GM12872 (cell line): ENCODE data around the gene SLC39A11.

ENCODE experiments used
- TF ChIP-seq, protein P1 (sequence below): IDR thresholded peaks from 3 replicates; pipeline ENCODE4 v1.5.1; 2011; ENCODE audit warnings: low read depth, mild to moderate bottlenecking, low read length, moderate library complexity; ENCODE audit not compliant: insufficient read depth

The SLC39A11 gene

GRCh38 chr17:73068322-73069153 is 23.9 kb downstream of the SLC39A11 start:
- TF ChIP-seq, protein P1, sequence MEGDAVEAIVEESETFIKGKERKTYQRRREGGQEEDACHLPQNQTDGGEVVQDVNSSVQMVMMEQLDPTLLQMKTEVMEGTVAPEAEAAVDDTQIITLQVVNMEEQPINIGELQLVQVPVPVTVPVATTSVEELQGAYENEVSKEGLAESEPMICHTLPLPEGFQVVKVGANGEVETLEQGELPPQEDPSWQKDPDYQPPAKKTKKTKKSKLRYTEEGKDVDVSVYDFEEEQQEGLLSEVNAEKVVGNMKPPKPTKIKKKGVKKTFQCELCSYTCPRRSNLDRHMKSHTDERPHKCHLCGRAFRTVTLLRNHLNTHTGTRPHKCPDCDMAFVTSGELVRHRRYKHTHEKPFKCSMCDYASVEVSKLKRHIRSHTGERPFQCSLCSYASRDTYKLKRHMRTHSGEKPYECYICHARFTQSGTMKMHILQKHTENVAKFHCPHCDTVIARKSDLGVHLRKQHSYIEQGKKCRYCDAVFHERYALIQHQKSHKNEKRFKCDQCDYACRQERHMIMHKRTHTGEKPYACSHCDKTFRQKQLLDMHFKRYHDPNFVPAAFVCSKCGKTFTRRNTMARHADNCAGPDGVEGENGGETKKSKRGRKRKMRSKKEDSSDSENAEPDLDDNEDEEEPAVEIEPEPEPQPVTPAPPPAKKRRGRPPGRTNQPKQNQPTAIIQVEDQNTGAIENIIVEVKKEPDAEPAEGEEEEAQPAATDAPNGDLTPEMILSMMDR: no peak

DNA sequence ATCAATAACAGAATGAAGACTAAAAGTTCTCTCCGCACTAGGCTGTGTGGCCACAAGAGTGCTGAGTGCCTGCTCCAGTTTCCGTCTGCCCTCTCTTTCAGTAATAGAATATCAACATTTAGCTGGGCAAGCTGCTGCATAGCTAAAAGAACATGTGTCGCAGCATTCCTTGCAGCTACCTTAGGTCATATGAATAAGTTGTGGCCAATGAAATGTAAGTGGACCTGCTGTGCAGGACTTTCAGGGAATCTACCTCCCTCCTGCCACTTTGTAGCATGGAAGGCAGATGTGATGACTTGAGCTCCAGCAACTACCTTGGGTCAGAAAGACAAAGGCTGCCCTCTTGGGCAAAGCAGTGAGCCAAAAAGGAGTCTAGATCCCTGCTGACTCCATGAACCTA is 25.4 kb downstream of the SLC39A11 start:
- TF ChIP-seq, protein P1: no peak

DNA sequence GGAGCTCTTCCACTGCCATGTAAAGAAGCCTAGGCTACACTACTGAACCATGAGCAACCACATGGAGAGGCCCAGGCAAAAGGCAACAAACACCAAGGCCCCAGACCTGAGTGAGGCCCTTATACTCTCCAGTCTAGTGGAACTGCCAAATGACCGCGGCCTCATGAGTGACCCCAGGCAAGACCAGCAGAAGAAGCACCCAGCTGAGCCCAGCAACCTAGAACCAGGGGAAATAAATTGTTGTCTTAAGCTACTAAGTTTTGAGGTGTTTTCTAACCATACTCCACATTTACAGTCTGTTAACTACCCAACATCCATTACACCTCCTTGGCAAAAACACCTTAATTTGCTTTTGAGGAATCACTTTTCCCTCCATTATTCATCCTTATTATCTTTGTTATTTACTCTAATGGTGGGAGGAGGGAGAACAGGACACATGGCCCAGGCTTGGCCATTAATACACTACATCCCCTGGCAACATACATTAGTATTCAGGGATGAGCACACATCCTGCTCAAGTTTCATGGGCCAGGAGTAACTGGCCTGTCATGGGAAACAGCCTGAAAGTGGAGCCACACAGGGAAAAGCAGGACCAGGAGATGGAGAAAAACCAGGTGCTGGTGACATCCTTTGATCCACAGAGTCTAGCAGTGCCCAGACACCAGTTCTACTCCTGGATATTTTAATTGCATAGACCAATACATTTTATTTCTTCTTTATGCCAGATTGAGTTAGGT is 26.2 kb downstream of the SLC39A11 start:
- TF ChIP-seq, protein P1: no peak

- TF ChIP-seq, protein P1: no peak
Observed at GRCh38 chr17:73065376-73065775, 27.1 kb downstream of the SLC39A11 start.

GRCh38 chr17:73064084-73064938 is 28.2 kb downstream of the SLC39A11 start:
- TF ChIP-seq, protein P1: no peak

- TF ChIP-seq, protein P1: no peak
Observed at GRCh38 chr17:73062726-73063125, 29.8 kb downstream of the SLC39A11 start.

DNA sequence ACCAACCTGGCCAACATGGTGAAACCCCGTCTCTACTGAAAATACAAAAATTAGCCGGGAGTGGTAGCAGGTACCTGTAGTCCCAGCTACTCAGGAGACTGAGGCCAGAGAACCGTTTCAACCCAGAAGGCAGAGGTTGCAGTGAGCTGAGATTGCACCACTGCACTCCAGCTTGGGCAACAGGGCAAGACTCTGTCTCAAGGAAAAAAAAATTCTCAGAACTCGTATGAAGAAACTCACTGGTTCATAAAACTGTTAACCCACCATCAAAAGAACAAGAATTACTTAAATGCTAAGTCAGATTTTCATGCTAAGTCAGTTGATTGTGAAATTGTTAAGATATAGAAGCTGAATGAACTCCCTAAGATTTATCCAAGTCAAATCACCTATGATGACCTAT is 31.3 kb downstream of the SLC39A11 start:
- TF ChIP-seq, protein P1: no peak
